C4-2B (cell line): ENCODE results near the gene TMEM132D.

ENCODE experiments used
- H3K27ac ChIP-seq: fragments of 450-650 bp; 2 replicates; pipeline ENCODE4 v1.5.1; 2017
- CTCF ChIP-seq: fragments of 450-650 bp; conservative IDR thresholded peaks from 2 replicates; pipeline ENCODE4 v1.5.1; 2017; ENCODE audit warnings: mild to moderate bottlenecking
- ZFX ChIP-seq: fragments of 450-650 bp; IDR thresholded peaks from 2 replicates; pipeline ENCODE4 v1.6.1; 2017

Gene TMEM132D

GRCh38 chr12:129599406-129599805 lies 304.4 kb downstream of the TMEM132D start:
- no peak overlapping the region for H3K27ac ChIP-seq
- TF ChIP-seq ZFX: no peak
- no peak for TF ChIP-seq CTCF

- no peak for TF ChIP-seq CTCF
- TF ChIP-seq ZFX: no peak
- no peak overlapping the region for H3K27ac ChIP-seq
Measured at GRCh38 chr12:129594098-129594497, 309.7 kb downstream of the TMEM132D start.

GRCh38 chr12:129592449-129592848 lies 311.4 kb downstream of the TMEM132D start:
- no peak overlapping the region for H3K27ac ChIP-seq
- TF ChIP-seq ZFX (no peak), CTCF (no peak)

- TF ChIP-seq ZFX (no peak), CTCF (no peak)
- H3K27ac ChIP-seq: no peak overlapping the region
Measured at GRCh38 chr12:129589503-129589902, 314.3 kb downstream of the TMEM132D start.

- no peak for TF ChIP-seq CTCF
- no peak overlapping the region for H3K27ac ChIP-seq
Measured at GRCh38 chr12:129588142-129588541, 315.7 kb downstream of the TMEM132D start.

- TF ChIP-seq ZFX: no peak
- no peak for TF ChIP-seq CTCF
- no peak overlapping the region for H3K27ac ChIP-seq
Measured at GRCh38 chr12:129585296-129585695, 318.5 kb downstream of the TMEM132D start.

- H3K27ac ChIP-seq: no peak overlapping the region
- TF ChIP-seq ZFX: no peak
- no peak for TF ChIP-seq CTCF
Measured at GRCh38 chr12:129579879-129580278, 323.9 kb downstream of the TMEM132D start.
